ENCODE measurements around the gene RNF181.
A peak's percentile ranks its signal among the peaks of the same experiment; 100 is the strongest.
"Not testable (repeated sequence)": the region's sequence is repeated elsewhere in the genome, so short reads cannot be mapped to it uniquely, and the experiment has no call there.

RNF181 gene

DNA sequence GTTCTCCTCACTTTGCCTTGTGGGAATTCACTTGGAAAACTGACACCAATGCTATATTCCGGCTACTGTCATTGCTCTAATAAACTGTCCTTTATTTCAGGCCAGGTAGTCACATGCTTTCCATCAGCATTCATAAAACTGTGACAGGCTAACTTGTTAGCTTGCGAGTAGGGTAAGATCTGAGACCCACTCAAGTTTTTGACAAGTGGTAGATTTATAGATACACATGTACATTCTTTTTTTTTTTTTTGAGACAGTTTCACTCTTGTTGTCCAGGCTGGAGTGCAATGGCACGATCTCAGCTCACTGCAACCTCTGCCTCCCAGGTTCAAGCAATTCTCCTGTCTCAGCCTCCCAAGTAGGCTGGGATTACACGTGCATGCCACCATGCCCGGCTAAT lies 22.2 kb downstream of the RNF181 start:
- H3K4me1 ChIP-seq (ENCODE audit: control insufficient read depth, insufficient read depth, low read length, poor library complexity, severe bottlenecking); H3K9me3 ChIP-seq (ENCODE audit: control insufficient read depth, low read length); H3K27ac ChIP-seq (ENCODE audit: low read depth, low read length, severe bottlenecking): not testable (repeated sequence)
- WGBS, 2 experiments (ENCODE audit: insufficient coverage in 2 of 2), result 100% methylated on average over 2 of the region's 5 CpGs
- peaks cover 50% of the 10 kb centered on the region for H3K36me3 ChIP-seq (ENCODE audit: control insufficient read depth, insufficient read depth, low read length)
- peak overlapping the region; percentile 82 for H3K4me3 ChIP-seq (ENCODE audit: extremely low read depth, insufficient read depth, low read length, poor library complexity, severe bottlenecking)

DNA sequence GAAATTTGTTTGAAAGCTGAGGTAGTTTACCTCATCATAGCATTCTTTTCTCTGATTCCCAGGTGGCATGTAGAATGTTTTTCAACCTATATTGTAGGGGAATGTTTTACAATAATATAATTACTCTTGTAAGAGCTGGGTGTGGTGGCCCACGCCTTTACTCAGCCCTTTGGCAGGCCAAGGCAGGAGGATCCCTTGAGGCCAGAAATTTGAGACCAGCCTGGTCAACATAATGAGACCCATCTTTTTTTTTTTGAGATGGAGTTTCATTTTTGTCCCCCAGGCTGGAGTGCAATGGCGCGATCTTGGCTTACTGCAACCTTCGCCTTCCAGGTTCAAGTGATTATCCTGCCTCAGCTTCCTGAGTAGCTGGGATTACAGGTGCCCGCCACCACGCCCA lies 24.1 kb downstream of the RNF181 start:
- H3K9me3 ChIP-seq (ENCODE audit: control insufficient read depth, low read length), result no peaks in the 10 kb centered on the region
- no peaks in the 10 kb centered on the region for H3K4me1 ChIP-seq (ENCODE audit: control insufficient read depth, insufficient read depth, low read length, poor library complexity, severe bottlenecking)
- H3K27ac ChIP-seq (ENCODE audit: low read depth, low read length, severe bottlenecking), result no peak overlapping the region
- no peak overlapping the region for H3K4me3 ChIP-seq (ENCODE audit: extremely low read depth, insufficient read depth, low read length, poor library complexity, severe bottlenecking)
- 100% methylated on average over 3 to 6 of the region's 6 CpGs for WGBS, 2 experiments (ENCODE audit: insufficient coverage in 2 of 2)
- H3K36me3 ChIP-seq (ENCODE audit: control insufficient read depth, insufficient read depth, low read length), result peaks cover 68% of the 10 kb centered on the region

DNA sequence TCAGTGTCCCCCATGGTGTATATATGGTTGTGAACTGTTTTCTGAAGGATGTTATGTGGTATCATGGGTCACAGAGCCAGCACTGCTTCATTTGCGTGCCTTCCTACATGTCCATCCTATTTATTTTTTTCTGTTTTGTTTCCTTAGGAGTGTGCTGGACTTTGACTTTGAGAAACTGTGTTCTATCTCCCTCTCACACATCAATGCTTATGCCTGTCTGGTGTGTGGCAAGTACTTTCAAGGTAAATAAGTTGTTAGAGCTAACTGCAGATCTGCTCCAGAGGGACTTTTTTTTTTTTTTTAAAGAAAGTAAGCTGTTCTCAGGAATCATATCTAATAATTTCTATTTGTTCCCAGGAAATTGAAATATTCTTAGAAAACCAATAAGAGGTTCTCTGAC lies 25.8 kb downstream of the RNF181 start:
- no peaks in the 10 kb centered on the region for H3K9me3 ChIP-seq (ENCODE audit: control insufficient read depth, low read length)
- peaks cover 83% of the 10 kb centered on the region for H3K36me3 ChIP-seq (ENCODE audit: control insufficient read depth, insufficient read depth, low read length)
- H3K4me1 ChIP-seq (ENCODE audit: control insufficient read depth, insufficient read depth, low read length, poor library complexity, severe bottlenecking), result no peaks in the 10 kb centered on the region
- H3K4me3 ChIP-seq (ENCODE audit: extremely low read depth, insufficient read depth, low read length, poor library complexity, severe bottlenecking), result no peak overlapping the region
- H3K27ac ChIP-seq (ENCODE audit: low read depth, low read length, severe bottlenecking), result no peak overlapping the region
- WGBS, 2 experiments (ENCODE audit: insufficient coverage in 2 of 2), result no CpG with 5 or more reads among the region's 1 CpG

DNA sequence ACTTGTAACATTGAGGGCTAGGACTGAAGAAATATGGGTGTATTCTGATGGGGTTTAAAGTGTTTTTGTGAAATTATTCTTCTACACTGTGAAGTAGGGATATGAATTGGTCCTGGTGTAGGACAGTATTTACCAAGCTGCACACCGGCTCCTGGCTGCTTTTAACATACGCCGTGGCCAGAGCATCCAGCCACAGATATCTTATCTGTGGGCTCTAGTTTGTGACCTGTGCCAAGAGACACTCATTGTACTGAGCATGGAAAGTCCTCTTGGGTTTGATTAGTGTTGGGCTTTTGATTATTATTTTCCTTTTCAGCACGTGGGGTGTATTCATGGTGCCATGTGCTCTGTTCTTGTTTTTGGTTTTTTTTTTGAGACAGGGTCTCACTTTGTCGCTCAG lies 28.4 kb downstream of the RNF181 start:
- Histone ChIP-seq H3K9me3 (ENCODE audit: control insufficient read depth, low read length) (no peaks in the 10 kb centered on the region), H3K36me3 (ENCODE audit: control insufficient read depth, insufficient read depth, low read length) (peaks cover 96% of the 10 kb centered on the region)
- 94 to 96% methylated on average over 4 to 5 of the region's 5 CpGs for WGBS, 2 experiments (ENCODE audit: insufficient coverage in 2 of 2)

DNA sequence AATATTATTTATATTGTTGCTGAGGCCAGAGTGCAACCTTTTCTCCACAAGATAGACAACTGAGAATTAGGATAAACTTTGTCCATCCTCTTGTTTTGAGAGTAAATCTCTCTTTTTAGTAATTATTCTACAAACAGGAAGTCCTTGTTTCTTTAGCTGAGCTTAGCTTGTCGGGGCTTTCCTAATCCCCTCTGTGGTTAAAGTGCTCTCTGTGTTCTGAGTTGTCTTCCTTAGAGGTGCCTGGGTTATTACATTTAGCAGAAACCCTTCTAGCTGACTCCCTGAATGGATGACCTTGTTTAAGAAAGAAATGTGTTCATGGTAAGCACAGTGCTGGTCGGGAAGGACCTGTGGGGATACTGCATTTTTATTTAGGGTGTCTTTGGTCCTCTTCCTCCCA lies 33.1 kb downstream of the RNF181 start:
- Histone ChIP-seq H3K36me3 (ENCODE audit: control insufficient read depth, insufficient read depth, low read length) (peaks cover 94% of the 10 kb centered on the region), H3K4me3 (ENCODE audit: extremely low read depth, insufficient read depth, low read length, poor library complexity, severe bottlenecking) (no peak overlapping the region), H3K27ac (ENCODE audit: low read depth, low read length, severe bottlenecking) (no peak overlapping the region), H3K4me1 (ENCODE audit: control insufficient read depth, insufficient read depth, low read length, poor library complexity, severe bottlenecking) (no peaks in the 10 kb centered on the region), H3K9me3 (ENCODE audit: control insufficient read depth, low read length) (no peaks in the 10 kb centered on the region)
- WGBS, 2 experiments (ENCODE audit: insufficient coverage in 2 of 2), result 90 to 100% methylated on average over 1 to 2 of the region's 2 CpGs

More for the DNA sequence above, 28.4 kb downstream of the RNF181 start:
- Histone ChIP-seq H3K4me3 (ENCODE audit: extremely low read depth, insufficient read depth, low read length, poor library complexity, severe bottlenecking) (no peak overlapping the region), H3K27ac (ENCODE audit: low read depth, low read length, severe bottlenecking) (no peak overlapping the region), H3K4me1 (ENCODE audit: control insufficient read depth, insufficient read depth, low read length, poor library complexity, severe bottlenecking) (no peaks in the 10 kb centered on the region)

DNA sequence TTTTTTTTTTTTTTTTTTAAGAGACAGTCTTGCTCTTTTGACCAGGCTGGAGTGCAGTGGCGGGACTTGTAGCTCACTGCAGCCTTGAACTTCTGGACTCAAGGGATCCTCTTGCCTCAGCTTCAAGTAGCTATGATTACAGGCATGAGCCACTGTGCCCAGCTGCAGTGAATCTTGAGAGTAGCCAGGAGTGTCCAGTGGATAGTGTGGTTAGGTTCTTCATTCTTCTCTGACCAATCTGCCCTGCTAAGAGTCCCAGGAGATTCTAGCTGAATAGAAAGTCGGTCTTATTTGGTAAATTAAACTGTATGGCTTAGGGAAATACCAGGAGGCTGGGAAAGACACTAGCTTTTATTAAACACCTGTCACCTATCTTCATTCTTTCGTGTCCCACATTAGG lies 35.8 kb downstream of the RNF181 start:
- H3K27ac ChIP-seq (ENCODE audit: low read depth, low read length, severe bottlenecking), result no peak overlapping the region
- peaks cover 88% of the 10 kb centered on the region for H3K36me3 ChIP-seq (ENCODE audit: control insufficient read depth, insufficient read depth, low read length)
- H3K9me3 ChIP-seq (ENCODE audit: control insufficient read depth, low read length), result no peaks in the 10 kb centered on the region
- 90% methylated on average over 2 of the region's 3 CpGs; no CpG with 5 or more reads in 1 of the 2 experiments for WGBS, 2 experiments (ENCODE audit: insufficient coverage in 2 of 2)
- no peaks in the 10 kb centered on the region for H3K4me1 ChIP-seq (ENCODE audit: control insufficient read depth, insufficient read depth, low read length, poor library complexity, severe bottlenecking)
- H3K4me3 ChIP-seq (ENCODE audit: extremely low read depth, insufficient read depth, low read length, poor library complexity, severe bottlenecking), result no peak overlapping the region

DNA sequence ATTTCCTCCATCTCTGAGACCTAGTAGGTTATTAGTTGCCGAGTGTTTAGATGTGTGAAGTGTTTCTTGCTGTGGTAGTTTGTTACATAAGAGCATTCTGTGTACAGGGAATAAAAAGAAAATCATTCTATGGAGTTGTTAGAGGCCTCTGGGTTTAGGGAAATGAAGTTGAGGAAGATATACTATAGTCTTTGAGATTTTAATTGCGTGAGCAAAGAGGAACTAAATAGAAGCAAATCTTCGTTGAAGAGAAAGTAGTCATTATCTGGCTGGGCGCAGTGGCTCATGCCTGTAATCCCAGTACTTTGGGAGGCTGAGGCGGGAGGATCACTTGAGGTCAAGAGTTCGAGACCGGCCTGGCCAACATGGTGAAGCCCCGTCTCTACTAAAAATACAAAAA lies 39.5 kb downstream of the RNF181 start:
- no peak overlapping the region for H3K4me3 ChIP-seq (ENCODE audit: extremely low read depth, insufficient read depth, low read length, poor library complexity, severe bottlenecking)
- no peaks in the 10 kb centered on the region for H3K4me1 ChIP-seq (ENCODE audit: control insufficient read depth, insufficient read depth, low read length, poor library complexity, severe bottlenecking)
- H3K36me3 ChIP-seq (ENCODE audit: control insufficient read depth, insufficient read depth, low read length), result peaks cover 90% of the 10 kb centered on the region
- no peaks in the 10 kb centered on the region for H3K9me3 ChIP-seq (ENCODE audit: control insufficient read depth, low read length)
- WGBS, 2 experiments (ENCODE audit: insufficient coverage in 2 of 2), result 95 to 98% methylated on average over 5 to 6 of the region's 8 CpGs
- no peak overlapping the region for H3K27ac ChIP-seq (ENCODE audit: low read depth, low read length, severe bottlenecking)

DNA sequence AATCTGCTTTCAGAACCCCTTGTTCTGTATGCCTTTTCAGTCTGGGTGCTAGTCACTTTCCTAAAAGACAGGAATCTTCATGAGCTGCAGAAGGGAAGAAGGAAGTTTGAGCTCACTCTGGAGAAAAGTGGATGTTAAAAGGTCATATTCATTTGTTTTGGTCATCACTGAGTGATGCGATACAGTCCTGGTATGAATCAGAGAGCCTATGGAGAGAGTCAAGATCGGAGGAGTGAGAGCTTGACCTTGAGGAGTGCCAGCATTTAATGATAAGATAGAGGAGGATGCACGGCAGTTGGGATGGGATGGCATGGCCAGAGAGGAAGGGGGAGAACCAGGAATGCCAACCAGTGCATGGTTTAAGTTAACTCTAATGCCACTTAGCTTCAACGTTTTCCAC lies 40.1 kb downstream of the RNF181 start:
- Histone ChIP-seq H3K36me3 (ENCODE audit: control insufficient read depth, insufficient read depth, low read length) (peaks cover 91% of the 10 kb centered on the region), H3K4me3 (ENCODE audit: extremely low read depth, insufficient read depth, low read length, poor library complexity, severe bottlenecking) (no peak overlapping the region), H3K27ac (ENCODE audit: low read depth, low read length, severe bottlenecking) (no peak overlapping the region), H3K9me3 (ENCODE audit: control insufficient read depth, low read length) (no peaks in the 10 kb centered on the region), H3K4me1 (ENCODE audit: control insufficient read depth, insufficient read depth, low read length, poor library complexity, severe bottlenecking) (no peaks in the 10 kb centered on the region)
- 92 to 96% methylated on average over 2 to 3 of the region's 4 CpGs for WGBS, 2 experiments (ENCODE audit: insufficient coverage in 2 of 2)

DNA sequence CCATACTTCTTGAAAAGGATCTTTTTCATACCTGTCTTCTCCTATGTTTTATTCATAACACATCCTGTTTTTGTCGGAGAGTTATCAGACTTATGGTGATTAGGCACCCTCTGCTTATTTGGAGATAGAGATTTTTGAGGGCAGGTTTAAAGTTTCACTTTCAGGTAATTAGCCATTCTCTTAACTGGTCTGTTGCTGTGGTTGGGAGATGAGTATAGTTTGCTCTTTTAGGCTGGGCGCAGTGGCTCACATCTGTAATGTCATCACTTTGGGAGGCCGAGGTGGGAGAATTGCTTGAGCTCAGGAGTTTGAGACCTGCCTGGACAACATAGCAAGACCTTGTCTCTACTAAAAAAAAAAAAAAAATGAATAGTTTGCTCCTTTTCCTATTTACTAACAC lies 47.2 kb downstream of the RNF181 start:
- Histone ChIP-seq H3K4me3 (ENCODE audit: extremely low read depth, insufficient read depth, low read length, poor library complexity, severe bottlenecking) (no peak overlapping the region), H3K4me1 (ENCODE audit: control insufficient read depth, insufficient read depth, low read length, poor library complexity, severe bottlenecking) (no peaks in the 10 kb centered on the region), H3K9me3 (ENCODE audit: control insufficient read depth, low read length) (no peaks in the 10 kb centered on the region), H3K36me3 (ENCODE audit: control insufficient read depth, insufficient read depth, low read length) (peaks cover 100% of the 10 kb centered on the region), H3K27ac (ENCODE audit: low read depth, low read length, severe bottlenecking) (no peak overlapping the region)
- no CpG with 5 or more reads among the region's 3 CpGs for WGBS, 2 experiments (ENCODE audit: insufficient coverage in 2 of 2)

DNA sequence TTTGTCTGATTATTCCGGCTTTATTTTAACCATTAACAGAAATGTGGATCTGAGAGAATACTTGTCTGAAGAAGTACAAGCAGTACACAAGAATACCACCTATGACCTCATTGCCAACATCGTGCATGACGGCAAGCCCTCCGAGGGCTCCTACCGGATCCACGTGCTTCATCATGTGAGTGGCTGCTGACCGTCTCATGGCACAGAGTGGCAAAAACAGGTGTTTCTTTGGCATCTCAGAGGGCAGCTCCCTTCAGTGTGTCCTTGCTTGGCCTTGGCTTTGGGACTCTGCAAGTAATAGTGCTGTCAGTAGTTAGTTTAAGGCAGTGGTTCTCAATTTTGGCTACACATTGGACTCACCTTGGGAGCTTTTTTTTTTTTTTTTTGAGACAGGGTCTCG lies 49.4 kb downstream of the RNF181 start:
- peaks cover 100% of the 10 kb centered on the region for H3K36me3 ChIP-seq (ENCODE audit: control insufficient read depth, insufficient read depth, low read length)
- WGBS, 2 experiments (ENCODE audit: insufficient coverage in 2 of 2), result 90 to 95% methylated on average over 6 to 7 of the region's 8 CpGs

DNA sequence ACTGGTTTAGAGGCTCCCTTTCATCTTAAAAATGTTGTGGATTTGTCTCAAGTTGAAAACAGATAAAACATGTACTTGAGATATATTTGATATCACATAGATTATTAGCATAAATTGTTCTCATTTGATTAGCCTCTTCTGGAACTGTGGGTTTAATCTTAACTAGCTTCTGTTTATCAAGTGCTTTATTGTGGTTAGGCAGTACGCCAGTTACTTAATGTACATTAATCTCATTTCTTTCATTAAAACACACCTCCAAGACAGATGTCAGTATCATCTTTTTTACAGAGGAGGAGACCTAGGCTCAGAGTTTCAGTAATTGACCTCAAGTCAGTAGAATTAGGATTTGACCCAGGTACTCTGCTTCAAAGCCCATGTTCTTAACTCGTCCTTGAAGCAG lies 50.6 kb downstream of the RNF181 start:
- Histone ChIP-seq H3K9me3 (ENCODE audit: control insufficient read depth, low read length) (no peaks in the 10 kb centered on the region), H3K4me1 (ENCODE audit: control insufficient read depth, insufficient read depth, low read length, poor library complexity, severe bottlenecking) (no peaks in the 10 kb centered on the region), H3K27ac (ENCODE audit: low read depth, low read length, severe bottlenecking) (no peak overlapping the region), H3K4me3 (ENCODE audit: extremely low read depth, insufficient read depth, low read length, poor library complexity, severe bottlenecking) (no peak overlapping the region), H3K36me3 (ENCODE audit: control insufficient read depth, insufficient read depth, low read length) (peaks cover 98% of the 10 kb centered on the region)
- WGBS, 2 experiments (ENCODE audit: insufficient coverage in 2 of 2), result no CpG with 5 or more reads among the region's 2 CpGs

More for the DNA sequence above, 49.4 kb downstream of the RNF181 start:
- Histone ChIP-seq H3K4me1 (ENCODE audit: control insufficient read depth, insufficient read depth, low read length, poor library complexity, severe bottlenecking) (no peaks in the 10 kb centered on the region), H3K4me3 (ENCODE audit: extremely low read depth, insufficient read depth, low read length, poor library complexity, severe bottlenecking) (no peak overlapping the region), H3K27ac (ENCODE audit: low read depth, low read length, severe bottlenecking) (no peak overlapping the region), H3K9me3 (ENCODE audit: control insufficient read depth, low read length) (no peaks in the 10 kb centered on the region)
